Testis (tissue), 3 donors: ENCODE results near the gene COQ9. TPM values are rescaled to one million over a fixed set of nuclear protein-coding genes. Genes with fewer than 3 reads are reported as not detected.

Experiments
- DNase-seq: peaks from one replicate; pipeline ENCODE4 v3.0.0-alpha.2; 2019
- H3K27ac ChIP-seq, 2 donors: fragments of 200-600 bp; sonication (generic); one replicate each; pipeline ENCODE4 v1.5.1; 2019
- H3K27me3 ChIP-seq: fragments of 200-600 bp; sonication (generic); one replicate; pipeline ENCODE4 v1.5.1; 2019
- H3K36me3 ChIP-seq: fragments of 200-600 bp; sonication (generic); one replicate; pipeline ENCODE4 v1.5.1; 2017; ENCODE audit warnings: low read depth; ENCODE audit errors: missing control alignments
- H3K4me1 ChIP-seq: fragments of 200-600 bp; sonication (generic); one replicate; pipeline ENCODE4 v1.5.1; 2019
- H3K4me3 ChIP-seq, 2 donors: fragments of 200-600 bp; sonication (generic); one replicate each; pipeline ENCODE4 v1.5.1; 2017 to 2019
- H3K9me3 ChIP-seq: fragments of 200-600 bp; sonication (generic); one replicate; pipeline ENCODE4 v1.5.1; 2017
- POLR2A ChIP-seq: fragments of 450-650 bp; IDR thresholded peaks from one replicate; pipeline ENCODE4 v1.6.1; 2017; ENCODE audit warnings: antibody characterized with exemption, mild to moderate bottlenecking, moderate library complexity
- WGBS, 2 donors: methylation state at CpG; one replicate each; pipeline ENCODE4 v1.1.5; 2018; 5-methylcytosine and 5-hydroxymethylcytosine counted together
- intact Hi-C: fragments of 100-400 bp; cut with DNase I; formaldehyde crosslinking; loops from one replicate; pipeline ENCODE4 v1.15.1; 2023; ENCODE audit warnings: low total_unique reads
- polyA plus RNA-seq: library from polyadenylated mRNA; stranded (reverse); fragments of 350-450 nt; fragmentation: Illumina TruSeq; extraction: RNeasy Lipid Tissue Mini Kit (QIAGEN cat#74804); gene quantifications from one replicate; pipeline ENCODE4 v1.2.3, GENCODE V29; 2014; ENCODE audit warnings: low read depth, low replicate concordance; ENCODE audit not compliant: insufficient read depth
- total RNA-seq, 2 donors: library from RNA; depleted of rRNA; stranded (reverse); fragments of >200 nt; gene quantifications; one replicate each; pipeline ENCODE4 v1.2.3, GENCODE V29; 2016
- TF ChIP-seq, protein P1 (sequence below), 3 experiments: fragments of 450-650 bp in 2 of 3; fragments of 200-600 bp in 1 of 3; sonication (generic) in 1 of 3; IDR thresholded peaks; one replicate each; pipeline ENCODE4 v1.5.1; 2016 to 2019; ENCODE audit warnings: antibody characterized with exemption in 3 of 3, mild to moderate bottlenecking in 2 of 3, moderate library complexity in 1 of 3

The COQ9 gene
- total and polyA plus RNA-seq, 3 donors from 2014 or later = 74.1 to 93.5 (median 77.1) TPM

DNA sequence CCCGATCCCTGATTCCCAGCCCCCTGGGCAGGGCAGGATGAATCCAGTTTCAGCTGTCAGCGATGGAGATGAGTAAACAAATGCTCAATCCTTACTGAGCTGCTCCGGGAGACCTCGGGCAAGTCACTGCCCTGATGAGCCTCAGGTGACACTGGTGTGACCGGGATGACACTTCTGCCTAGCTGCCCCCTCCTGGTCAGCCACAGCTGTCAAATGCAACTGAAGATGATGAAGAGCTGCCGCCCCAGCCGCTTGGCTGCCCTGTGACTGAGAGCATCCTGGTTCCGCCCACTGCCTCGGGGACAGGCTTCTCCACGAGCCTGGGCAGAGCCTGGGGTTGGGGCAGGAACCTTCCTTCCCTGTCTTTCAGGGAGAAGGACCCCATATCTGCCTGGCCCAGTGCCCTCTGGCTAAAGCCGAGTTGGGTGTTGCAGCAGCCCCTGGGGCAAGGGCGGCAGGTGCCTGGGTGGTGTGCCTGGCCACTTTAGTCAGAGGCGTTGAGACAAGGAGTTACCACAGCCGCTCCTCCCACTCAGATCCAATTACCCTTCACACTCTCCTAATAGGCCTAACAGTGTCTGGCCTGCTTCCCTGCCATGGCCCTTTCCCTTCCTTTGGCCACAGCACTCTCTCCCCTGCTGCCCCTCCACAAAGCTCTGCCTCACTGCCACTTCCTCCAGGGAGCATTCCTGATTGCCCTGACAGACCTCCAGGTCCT, 37.2 kb upstream of the COQ9 start:
- no peaks in the 10 kb centered on the region for H3K27me3 ChIP-seq
- H3K9me3 ChIP-seq = no peaks in the 10 kb centered on the region
- DNase-seq = no peak
- H3K4me1 ChIP-seq = no peaks in the 10 kb centered on the region
- TF ChIP-seq, protein P1, sequence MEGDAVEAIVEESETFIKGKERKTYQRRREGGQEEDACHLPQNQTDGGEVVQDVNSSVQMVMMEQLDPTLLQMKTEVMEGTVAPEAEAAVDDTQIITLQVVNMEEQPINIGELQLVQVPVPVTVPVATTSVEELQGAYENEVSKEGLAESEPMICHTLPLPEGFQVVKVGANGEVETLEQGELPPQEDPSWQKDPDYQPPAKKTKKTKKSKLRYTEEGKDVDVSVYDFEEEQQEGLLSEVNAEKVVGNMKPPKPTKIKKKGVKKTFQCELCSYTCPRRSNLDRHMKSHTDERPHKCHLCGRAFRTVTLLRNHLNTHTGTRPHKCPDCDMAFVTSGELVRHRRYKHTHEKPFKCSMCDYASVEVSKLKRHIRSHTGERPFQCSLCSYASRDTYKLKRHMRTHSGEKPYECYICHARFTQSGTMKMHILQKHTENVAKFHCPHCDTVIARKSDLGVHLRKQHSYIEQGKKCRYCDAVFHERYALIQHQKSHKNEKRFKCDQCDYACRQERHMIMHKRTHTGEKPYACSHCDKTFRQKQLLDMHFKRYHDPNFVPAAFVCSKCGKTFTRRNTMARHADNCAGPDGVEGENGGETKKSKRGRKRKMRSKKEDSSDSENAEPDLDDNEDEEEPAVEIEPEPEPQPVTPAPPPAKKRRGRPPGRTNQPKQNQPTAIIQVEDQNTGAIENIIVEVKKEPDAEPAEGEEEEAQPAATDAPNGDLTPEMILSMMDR (IDR thresholded peaks at IDR 0.05) = no peak
- TF ChIP-seq POLR2A = no peak
- H3K4me3 ChIP-seq = no peak overlapping the region
- WGBS, 2 donors = 82 to 88% methylated on average over 11 to 14 of the region's 14 CpGs
- intact Hi-C loops = no loop called here
- no peaks in the 10 kb centered on the region for H3K36me3 ChIP-seq
- no peak overlapping the region for H3K27ac ChIP-seq

DNA sequence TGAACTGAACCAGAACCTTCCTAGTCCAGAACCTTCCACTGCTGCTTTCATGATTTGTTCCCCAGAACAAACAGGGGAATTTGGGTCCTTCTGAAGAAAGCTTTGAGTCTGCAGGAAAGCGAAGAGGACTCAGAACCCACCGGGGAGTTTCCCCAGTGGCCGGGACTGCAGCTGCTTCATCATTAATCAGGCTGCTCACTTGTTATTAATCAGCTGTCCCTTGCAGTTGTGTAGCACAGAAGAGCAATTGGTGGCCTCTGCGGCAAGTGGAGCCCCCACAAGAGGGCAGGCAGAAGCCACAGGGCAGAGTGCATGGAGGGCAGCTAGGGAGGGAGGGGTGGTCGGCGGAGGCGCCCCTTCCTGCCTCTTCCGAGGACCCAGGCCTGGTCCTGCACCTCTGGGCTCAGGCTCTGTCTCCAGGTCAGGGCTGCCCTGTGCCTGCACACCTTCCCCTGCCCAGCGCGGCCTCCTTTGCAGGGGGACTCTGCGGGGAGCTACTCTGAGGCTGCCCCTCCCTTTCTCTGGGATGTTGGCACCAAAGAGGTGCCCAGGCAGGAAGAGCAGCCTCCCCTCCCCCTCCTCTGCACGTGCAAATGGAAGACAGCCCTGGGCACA, 35.8 kb upstream of the COQ9 start:
- Histone ChIP-seq H3K9me3 (no peaks in the 10 kb centered on the region), H3K4me1 (peaks cover 3% of the 10 kb centered on the region), H3K27ac (no peak overlapping the region), H3K36me3 (no peaks in the 10 kb centered on the region), H3K4me3 (no peak overlapping the region), H3K27me3 (no peaks in the 10 kb centered on the region)
- intact Hi-C loops = no loop called here
- TF ChIP-seq, protein P1 (IDR thresholded peaks at IDR 0.05) = no peak
- TF ChIP-seq POLR2A = no peak
- WGBS, 2 donors = 74 to 75% methylated on average over 5 to 12 of the region's 12 CpGs
- DNase-seq = no peak

DNA sequence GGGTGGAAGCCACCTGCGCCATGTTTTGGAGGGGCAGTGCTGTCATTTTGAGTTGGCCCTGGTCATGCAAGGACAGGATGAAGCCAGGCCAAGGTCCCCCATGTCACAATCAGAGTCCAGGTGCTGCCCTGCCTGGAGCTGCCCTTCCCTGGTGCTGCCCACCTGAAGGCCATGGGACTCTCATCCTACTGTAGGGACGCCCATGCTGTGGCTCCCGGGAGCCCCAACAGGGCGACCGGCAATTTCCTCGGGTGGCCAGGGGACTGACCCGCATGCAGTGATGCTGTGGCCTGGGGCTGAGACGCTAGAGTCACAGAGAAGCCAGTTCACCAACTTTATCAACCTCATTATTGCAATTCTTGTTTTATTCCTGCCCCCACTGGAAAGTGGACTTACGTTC, 34.7 kb upstream of the COQ9 start:
- DNase-seq = no peak
- no peak for TF ChIP-seq POLR2A
- TF ChIP-seq, protein P1 (IDR thresholded peaks at IDR 0.05) = no peak
- intact Hi-C loops = no loop called here
- Histone ChIP-seq H3K36me3 (no peaks in the 10 kb centered on the region), H3K4me1 (peaks cover 14% of the 10 kb centered on the region), H3K27ac (no peak overlapping the region), H3K4me3 (no peak overlapping the region), H3K9me3 (no peaks in the 10 kb centered on the region), H3K27me3 (no peaks in the 10 kb centered on the region)
- WGBS, 2 donors = 95 to 96% methylated on average over 8 to 9 of the region's 9 CpGs

DNA sequence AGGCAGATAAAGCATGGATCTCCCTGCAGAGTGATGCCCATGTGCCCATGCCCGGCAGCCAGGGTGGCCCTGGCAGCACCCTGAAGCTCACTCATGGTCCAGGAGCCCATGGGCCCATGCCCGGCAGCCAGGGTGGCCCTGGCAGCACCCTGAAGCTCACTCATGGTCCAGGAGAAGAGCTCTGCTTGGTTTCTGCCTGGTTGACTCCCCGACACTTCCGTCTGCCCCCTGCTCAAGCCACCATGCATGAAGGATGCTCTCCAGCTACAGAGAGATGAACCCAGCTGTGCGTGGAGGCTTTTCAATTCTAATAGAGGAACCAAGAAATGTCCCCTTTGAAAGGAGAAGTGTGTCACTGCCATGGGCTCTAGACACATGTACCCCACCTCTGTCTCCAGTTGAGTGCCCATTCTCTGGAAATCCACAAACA, 34.0 kb upstream of the COQ9 start:
- H3K4me3 ChIP-seq = no peak overlapping the region
- DNase-seq = no peak
- no peak overlapping the region for H3K27ac ChIP-seq
- WGBS, 2 donors = 95 to 100% methylated on average over 1 to 5 of the region's 5 CpGs
- TF ChIP-seq, protein P1 (IDR thresholded peaks at IDR 0.05) = no peak
- TF ChIP-seq POLR2A = no peak
- peaks cover 14% of the 10 kb centered on the region for H3K4me1 ChIP-seq
- H3K36me3 ChIP-seq = no peaks in the 10 kb centered on the region
- H3K9me3 ChIP-seq = no peaks in the 10 kb centered on the region
- no peaks in the 10 kb centered on the region for H3K27me3 ChIP-seq
- intact Hi-C loops = no loop called here
